Right lung (tissue), 5 donors: ENCODE results near the gene ADAT3. TPM values are rescaled to one million over a fixed set of nuclear protein-coding genes. Genes with fewer than 3 reads are reported as not detected.
"Not testable (repeated sequence)": the region's sequence is repeated elsewhere in the genome, so short reads cannot be mapped to it uniquely, and the experiment has no call there.

Experiments
- DNase-seq, 2 donors: peaks; one replicate each; pipeline ENCODE4 v3.0.0-alpha.2; 2013
- polyA plus RNA-seq, 5 donors: library from polyadenylated mRNA; unstranded; fragments of 120-200 nt; gene quantifications; one replicate each; pipeline versions ENCODE4 v1.2.1 to v1.2.3, GENCODE V29; 2013; ENCODE audit warnings: inconsistent platforms in 1 of 5, low replicate concordance in 1 of 5; ENCODE audit not compliant: insufficient read length in 5 of 5, insufficient read depth in 1 of 5

The ADAT3 gene
- polyA plus RNA-seq, 5 donors = 0.98 to 4.5 (median 1.9) TPM

- no peak for DNase-seq
Measured at GRCh38 chr19:1882089-1882785, 23.0 kb upstream of the ADAT3 start.

- no peak for DNase-seq
Measured at GRCh38 chr19:1882786-1883692, 22.2 kb upstream of the ADAT3 start.

- DNase-seq = no peak
Measured at GRCh38 chr19:1883784-1884183, 21.4 kb upstream of the ADAT3 start.

GRCh38 chr19:1884291-1884718 lies 20.9 kb upstream of the ADAT3 start:
- DNase-seq = no peak

- DNase-seq = no peak
Measured at GRCh38 chr19:1884719-1885334, 20.4 kb upstream of the ADAT3 start.

GRCh38 chr19:1885398-1886119 lies 19.6 kb upstream of the ADAT3 start, which contains the start of gene ABHD17A:
Gene ABHD17A, minus strand, starts transcription at chr19:1885496. Its CDS starts 3,930 bp downstream, at chr19:1881566.
- peak; percentile 91 to 93 for DNase-seq

- DNase-seq = not testable (repeated sequence)
Measured at GRCh38 chr19:1886360-1886759, 18.8 kb upstream of the ADAT3 start.

- DNase-seq = no peak
Measured at GRCh38 chr19:1888385-1888784, 16.8 kb upstream of the ADAT3 start.

- no peak for DNase-seq
Measured at GRCh38 chr19:1889907-1890306, 15.3 kb upstream of the ADAT3 start.

- no peak for DNase-seq
Measured at GRCh38 chr19:1893791-1894190, 11.4 kb upstream of the ADAT3 start.

- DNase-seq = no peak
Measured at GRCh38 chr19:1896508-1896907, 8.7 kb upstream of the ADAT3 start.

GRCh38 chr19:1901940-1902404 lies 3.2 kb upstream of the ADAT3 start:
- no peak for DNase-seq

- DNase-seq = no peak
Measured at GRCh38 chr19:1902923-1903322, 2.3 kb upstream of the ADAT3 start.

GRCh38 chr19:1904860-1905109 lies 414 bp upstream of the ADAT3 start:
- no peak for DNase-seq

- no peak for DNase-seq
Measured at GRCh38 chr19:1905863-1906375, 720 bp downstream of the ADAT3 start.

GRCh38 chr19:1906985-1907562 lies 1.9 kb downstream of the ADAT3 start:
- no peak for DNase-seq

GRCh38 chr19:1907563-1908363 lies 2.6 kb downstream of the ADAT3 start:
- no peak for DNase-seq

GRCh38 chr19:1908364-1908678 lies 3.1 kb downstream of the ADAT3 start:
- no peak for DNase-seq

GRCh38 chr19:1909761-1910080 lies 4.5 kb downstream of the ADAT3 start:
- no peak for DNase-seq

- no peak for DNase-seq
Measured at GRCh38 chr19:1910177-1910576, 5.0 kb downstream of the ADAT3 start.

- no peak for DNase-seq
Measured at GRCh38 chr19:1911098-1911497, 5.9 kb downstream of the ADAT3 start.
